HEK293T (cell line): Measurements from ENCODE around the gene CDK7.
A peak's percentile ranks its signal among the peaks of the same experiment; 100 is the strongest.

Source experiments
- ARNT ChIP-seq: fragments of 450-650 bp; IDR thresholded peaks from 2 replicates; pipeline ENCODE4 v1.6.1; 2017; ENCODE audit warnings: mild to moderate bottlenecking
- BHLHE40 ChIP-seq: fragments of 450-650 bp; IDR thresholded peaks from 2 replicates; pipeline ENCODE4 v1.6.1; 2016; ENCODE audit warnings: mild to moderate bottlenecking, moderate library complexity, borderline replicate concordance
- ELF4 ChIP-seq: fragments of 450-650 bp; IDR thresholded peaks from 2 replicates; pipeline ENCODE4 v1.6.1; 2017; ENCODE audit warnings: antibody characterized with exemption
- FOXK2 ChIP-seq: fragments of 450-650 bp; IDR thresholded peaks from 2 replicates; pipeline ENCODE4 v1.6.1; 2016; ENCODE audit warnings: mild to moderate bottlenecking
- FOXM1 ChIP-seq: fragments of 450-650 bp; IDR thresholded peaks from 2 replicates; pipeline ENCODE4 v1.6.1; 2017; ENCODE audit warnings: mild to moderate bottlenecking, borderline replicate concordance
- HDGF ChIP-seq: fragments of 450-650 bp; IDR thresholded peaks from 2 replicates; pipeline ENCODE4 v1.6.1; 2017; ENCODE audit warnings: antibody characterized with exemption, borderline replicate concordance
- L3MBTL2 ChIP-seq: fragments of 450-650 bp; conservative IDR thresholded peaks from 2 replicates; pipeline ENCODE4 v1.6.1; 2016; ENCODE audit warnings: mild to moderate bottlenecking
- NFRKB ChIP-seq: fragments of 450-650 bp; IDR thresholded peaks from 2 replicates; pipeline ENCODE4 v1.6.1; 2016; ENCODE audit warnings: mild to moderate bottlenecking, moderate library complexity
- SP1 ChIP-seq: fragments of 450-650 bp; IDR thresholded peaks from 2 replicates; pipeline ENCODE4 v1.6.1; 2017
- SUZ12 ChIP-seq: fragments of 450-650 bp; IDR thresholded peaks from 2 replicates; pipeline ENCODE4 v1.6.1; 2016; ENCODE audit warnings: mild to moderate bottlenecking
- TARDBP ChIP-seq: fragments of 450-650 bp; IDR thresholded peaks from 2 replicates; pipeline ENCODE4 v1.6.1; 2016
- ZNF384 ChIP-seq: fragments of 450-650 bp; IDR thresholded peaks from 2 replicates; pipeline ENCODE4 v1.6.1; 2016
- TF ChIP-seq, protein P1 (sequence below): fragments of 450-650 bp; IDR thresholded peaks from 2 replicates; pipeline ENCODE4 v1.6.1; 2016

GRCh38 chr5:69217548-69218526, 16.8 kb upstream of the CDK7 start:
- TF ChIP-seq HDGF: 0 out of 2 replicates have a peak, but pooled peaks have one; percentile 70
- peak; percentile 55 for TF ChIP-seq ELF4
- TF ChIP-seq FOXM1: no peak
- TF ChIP-seq SP1: no peak
- no peak for TF ChIP-seq TARDBP
- TF ChIP-seq FOXK2: no peak
- TF ChIP-seq BHLHE40: no peak
- no peak for TF ChIP-seq ARNT
- no peak for TF ChIP-seq NFRKB
- no peak for TF ChIP-seq SUZ12
- TF ChIP-seq, protein P1, sequence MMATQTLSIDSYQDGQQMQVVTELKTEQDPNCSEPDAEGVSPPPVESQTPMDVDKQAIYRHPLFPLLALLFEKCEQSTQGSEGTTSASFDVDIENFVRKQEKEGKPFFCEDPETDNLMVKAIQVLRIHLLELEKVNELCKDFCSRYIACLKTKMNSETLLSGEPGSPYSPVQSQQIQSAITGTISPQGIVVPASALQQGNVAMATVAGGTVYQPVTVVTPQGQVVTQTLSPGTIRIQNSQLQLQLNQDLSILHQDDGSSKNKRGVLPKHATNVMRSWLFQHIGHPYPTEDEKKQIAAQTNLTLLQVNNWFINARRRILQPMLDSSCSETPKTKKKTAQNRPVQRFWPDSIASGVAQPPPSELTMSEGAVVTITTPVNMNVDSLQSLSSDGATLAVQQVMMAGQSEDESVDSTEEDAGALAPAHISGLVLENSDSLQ: peak; percentile 64
- TF ChIP-seq L3MBTL2: no peak
- no peak for TF ChIP-seq ZNF384
